GM13976 (cell line): Measurements from ENCODE around the gene DDX23.

Source experiments
- DNase-seq: peaks from one replicate; pipeline ENCODE4 v3.0.0; 2012; ENCODE audit warnings: low spot score
- CTCF ChIP-seq: IDR thresholded peaks from 2 replicates; pipeline ENCODE4 v1.5.1; 2012; ENCODE audit warnings: borderline replicate concordance, mild to moderate bottlenecking; ENCODE audit not compliant: insufficient read depth; ENCODE audit errors: extremely low read depth, missing control alignments, control extremely low read depth
- in situ Hi-C: fragments of 300-500 bp; cut with MboI; formaldehyde crosslinking; loops from one replicate; pipeline ENCODE4 v1.12.0; 2022; ENCODE audit warnings: low sequenced_read_pairs, mixed read lengths, inconsistent platforms; ENCODE audit not compliant: unreplicated experiment

The DDX23 gene

GRCh38 chr12:48851883-48852733 is at the start of gene DDX23:
DDX23 (minus strand) TSS chr12:48852163; CDS start chr12:48845782, 6,381 bp downstream.
- peak; percentile 97 for DNase-seq
- TF ChIP-seq CTCF, result no peak
- in situ Hi-C loops, result no loop called here

GRCh38 chr12:48901278-48901677 is 49.3 kb upstream of the DDX23 start:
- peak; percentile 67 for DNase-seq
- in situ Hi-C loops, result no loop called here
- TF ChIP-seq CTCF, result no peak

- DNase-seq, result no peak
- TF ChIP-seq CTCF, result no peak
- in situ Hi-C loops, result no loop called here
Observed at GRCh38 chr12:48899651-48900050, 47.7 kb upstream of the DDX23 start.

- no peak for DNase-seq
- in situ Hi-C loops, result no loop called here
- TF ChIP-seq CTCF, result no peak
Observed at GRCh38 chr12:48894271-48894670, 42.3 kb upstream of the DDX23 start.

GRCh38 chr12:48890657-48891418 is 38.9 kb upstream of the DDX23 start:
- peak; percentile 95 for TF ChIP-seq CTCF
- in situ Hi-C loops, result no loop called here
- DNase-seq, result peak; percentile 83

- no peak for TF ChIP-seq CTCF
- no peak for DNase-seq
- in situ Hi-C loops, result no loop called here
Observed at GRCh38 chr12:48889679-48890078, 37.7 kb upstream of the DDX23 start.
